Memory B cell (primary cell): ENCODE data around the gene VIL1.

Experiments
- ATAC-seq: fragments of 150-1000 bp; cut with Tn5 transposase; 2 replicates; pipeline ENCODE4 v1.10.0; 2021; ENCODE audit warnings: low read depth, mild to moderate bottlenecking, moderate library complexity
- DNase-seq, 2 donors: peaks; one replicate each; pipeline ENCODE4 v3.0.0; 2022; ENCODE audit warnings: low spot score in 2 of 2
- H3K27ac Mint-ChIP-seq: one replicate; pipeline ENCODE4 v1.8.0; 2022; ENCODE audit warnings: mild to moderate bottlenecking, moderate library complexity, mixed read lengths
- H3K27me3 Mint-ChIP-seq: one replicate; pipeline ENCODE4 v1.8.0; 2022; ENCODE audit warnings: mixed read lengths
- H3K36me3 Mint-ChIP-seq: one replicate; pipeline ENCODE4 v1.8.0; 2022; ENCODE audit warnings: mild to moderate bottlenecking, mixed read lengths
- H3K4me1 Mint-ChIP-seq: one replicate; pipeline ENCODE4 v1.8.0; 2022; ENCODE audit warnings: mixed read lengths
- H3K4me3 Mint-ChIP-seq: one replicate; pipeline ENCODE4 v1.8.0; 2022; ENCODE audit warnings: mild to moderate bottlenecking, moderate library complexity, mixed read lengths
- H3K9me3 Mint-ChIP-seq: one replicate; pipeline ENCODE4 v1.8.0; 2022; ENCODE audit warnings: mixed read lengths

Gene VIL1

GRCh38 chr2:218501665-218502064 is 82.7 kb downstream of the VIL1 start:
- Mint-ChIP-seq H3K27ac (peak overlapping the region; percentile 67), H3K4me1 (no peaks in the 10 kb centered on the region), H3K27me3 (no peaks in the 10 kb centered on the region), H3K9me3 (no peaks in the 10 kb centered on the region), H3K36me3 (peaks cover 23% of the 10 kb centered on the region), H3K4me3 (no peak overlapping the region)
- DNase-seq (no peak), ATAC-seq (no peak)
